GM19324 (cell line): Measurements from ENCODE around the gene PIP4P1.
A peak's percentile ranks its signal among the peaks of the same experiment; 100 is the strongest.
"Not testable (repeated sequence)": the region's sequence is repeated elsewhere in the genome, so short reads cannot be mapped to it uniquely, and the experiment has no call there.

Experiments
- ATAC-seq: cut with Tn5 transposase; IDR thresholded peaks from one replicate; pipeline ENCODE4 v1.9.1; 2021; ENCODE audit warnings: mild to moderate bottlenecking, moderate library complexity; ENCODE audit not compliant: unreplicated experiment, low FRiP score

Gene PIP4P1

GRCh38 chr14:20477211-20477876, 16.1 kb upstream of the PIP4P1 start:
- no peak for ATAC-seq

GRCh38 chr14:20476776-20477175, 15.5 kb upstream of the PIP4P1 start:
- no peak for ATAC-seq

- no peak for ATAC-seq
These were observed 11.4 kb upstream of the PIP4P1 start for GRCh38 chr14:20472536-20473169.

GRCh38 chr14:20470603-20470901, 9.3 kb upstream of the PIP4P1 start:
- ATAC-seq = no peak

- ATAC-seq = peak; percentile 25
These were observed 8.8 kb upstream of the PIP4P1 start for GRCh38 chr14:20469890-20470602.

- peak; percentile 92 for ATAC-seq
These were observed 8.1 kb upstream of the PIP4P1 start, which contains the start of gene PNP for GRCh38 chr14:20469242-20469889. Gene PNP, plus strand, starts transcription at chr14:20469406. Its CDS starts 119 bp downstream, at chr14:20469525.

- peak; percentile 3 for ATAC-seq
These were observed 7.6 kb upstream of the PIP4P1 start for GRCh38 chr14:20468764-20469241.

- peak; percentile 6 for ATAC-seq
These were observed 593 bp downstream of the PIP4P1 start for GRCh38 chr14:20460458-20461224.

GRCh38 chr14:20458031-20458789, 3.0 kb downstream of the PIP4P1 start:
- ATAC-seq = no peak

- ATAC-seq = no peak
These were observed 4.3 kb downstream of the PIP4P1 start for GRCh38 chr14:20456971-20457370.

- ATAC-seq = peak; percentile 44
These were observed 5.6 kb downstream of the PIP4P1 start for GRCh38 chr14:20455355-20456300.

- peak; percentile 88 for ATAC-seq
These were observed 6.5 kb downstream of the PIP4P1 start, which contains the start of the genes APEX1 and OSGEP for GRCh38 chr14:20454516-20455354. Gene APEX1, plus strand, starts transcription at chr14:20455226. Its CDS starts 420 bp downstream, at chr14:20455646. Gene OSGEP, minus strand, starts transcription at chr14:20454812. Its CDS starts 129 bp downstream, at chr14:20454683.

- ATAC-seq = not testable (repeated sequence)
These were observed 8.4 kb downstream of the PIP4P1 start for GRCh38 chr14:20452831-20453230.

- no peak for ATAC-seq
These were observed 14.3 kb downstream of the PIP4P1 start for GRCh38 chr14:20446889-20447288.

GRCh38 chr14:20443650-20444049, 17.6 kb downstream of the PIP4P1 start:
- ATAC-seq = not testable (repeated sequence)

- no peak for ATAC-seq
These were observed 19.8 kb downstream of the PIP4P1 start for GRCh38 chr14:20441461-20441860.

- no peak for ATAC-seq
These were observed 20.4 kb downstream of the PIP4P1 start for GRCh38 chr14:20440882-20441281.
